HEK293 (cell line): ENCODE measurements around the gene DNAJC27.

Source experiments
- AEBP2 ChIP-seq: fragments of 450-650 bp; formaldehyde crosslinking; IDR thresholded peaks from 2 replicates; pipeline ENCODE4 v1.5.1; 2016; ENCODE audit warnings: missing biosample characterization, missing genetic modification characterization, borderline replicate concordance
- KLF1 ChIP-seq: fragments of 450-650 bp; formaldehyde crosslinking; IDR thresholded peaks from 2 replicates; pipeline ENCODE4 v1.5.1; 2016; ENCODE audit warnings: missing biosample characterization, missing genetic modification characterization
- KLF10 ChIP-seq: fragments of 450-650 bp; IDR thresholded peaks from 2 replicates; pipeline ENCODE4 v1.5.1; 2018; ENCODE audit warnings: missing biosample characterization, mild to moderate bottlenecking, missing genetic modification characterization
- MEIS1 ChIP-seq: sonication (generic); formaldehyde crosslinking; IDR thresholded peaks from 2 replicates; pipeline ENCODE4 v1.8.1; 2022; ENCODE audit warnings: missing genetic modification reagents, mild to moderate bottlenecking, borderline replicate concordance
- REPIN1 ChIP-seq: fragments of 450-650 bp; formaldehyde crosslinking; IDR thresholded peaks from 2 replicates; pipeline ENCODE4 v1.5.1; 2017; ENCODE audit warnings: missing biosample characterization, missing genetic modification characterization, low read depth
- REST ChIP-seq: fragments of 450-650 bp; formaldehyde crosslinking; IDR thresholded peaks from 2 replicates; pipeline ENCODE4 v1.5.1; 2016; ENCODE audit warnings: missing biosample characterization, missing genetic modification characterization
- SP3 ChIP-seq: fragments of 450-650 bp; formaldehyde crosslinking; IDR thresholded peaks from 2 replicates; pipeline ENCODE4 v1.5.1; 2016; ENCODE audit warnings: missing biosample characterization, missing genetic modification characterization
- SP7 ChIP-seq: fragments of 450-650 bp; formaldehyde crosslinking; IDR thresholded peaks from 2 replicates; pipeline ENCODE4 v1.5.1; 2016; ENCODE audit warnings: missing biosample characterization, missing genetic modification characterization
- ZNF121 ChIP-seq: fragments of 450-650 bp; formaldehyde crosslinking; IDR thresholded peaks from 2 replicates; pipeline ENCODE4 v1.5.1; 2016; ENCODE audit warnings: missing biosample characterization, missing genetic modification characterization
- ZNF184 ChIP-seq: fragments of 450-650 bp; IDR thresholded peaks from 2 replicates; pipeline ENCODE4 v1.5.1; 2018; ENCODE audit warnings: missing biosample characterization, mild to moderate bottlenecking, missing genetic modification characterization
- ZNF23 ChIP-seq: fragments of 450-650 bp; formaldehyde crosslinking; IDR thresholded peaks from 2 replicates; pipeline ENCODE4 v1.5.1; 2016; ENCODE audit warnings: missing biosample characterization, missing genetic modification characterization, borderline replicate concordance
- ZNF366 ChIP-seq: fragments of 450-650 bp; formaldehyde crosslinking; conservative IDR thresholded peaks from 2 replicates; pipeline ENCODE4 v1.5.1; 2016; ENCODE audit warnings: missing biosample characterization, missing genetic modification characterization
- ZNF510 ChIP-seq: fragments of 450-650 bp; formaldehyde crosslinking; IDR thresholded peaks from 2 replicates; pipeline ENCODE4 v1.5.1; 2018; ENCODE audit warnings: mild to moderate bottlenecking, missing genetic modification characterization, missing biosample characterization; ENCODE audit not compliant: insufficient replicate concordance
- ZNF529 ChIP-seq: fragments of 450-650 bp; formaldehyde crosslinking; IDR thresholded peaks from 2 replicates; pipeline ENCODE4 v1.5.1; 2017; ENCODE audit warnings: missing genetic modification characterization, missing biosample characterization; ENCODE audit not compliant: insufficient replicate concordance
- ZNF571 ChIP-seq: fragments of 450-650 bp; formaldehyde crosslinking; IDR thresholded peaks from 2 replicates; pipeline ENCODE4 v1.5.0; 2017; ENCODE audit warnings: missing biosample characterization, missing genetic modification characterization
- ZNF645 ChIP-seq: fragments of 450-650 bp; formaldehyde crosslinking; IDR thresholded peaks from 2 replicates; pipeline ENCODE4; 2016; ENCODE audit warnings: missing biosample characterization, missing genetic modification characterization
- ZNF830 ChIP-seq: fragments of 450-650 bp; IDR thresholded peaks from 2 replicates; pipeline ENCODE4 v1.5.0; 2018; ENCODE audit warnings: missing biosample characterization, missing genetic modification characterization, low read depth, mild to moderate bottlenecking, moderate library complexity
- ZSCAN18 ChIP-seq: fragments of 450-650 bp; formaldehyde crosslinking; IDR thresholded peaks from 2 replicates; pipeline ENCODE4 v1.5.1; 2016; ENCODE audit warnings: missing biosample characterization, missing genetic modification characterization
- TF ChIP-seq, protein P1 (sequence below): fragments of 450-650 bp; formaldehyde crosslinking; IDR thresholded peaks from 2 replicates; pipeline ENCODE4 v1.5.1; 2017; ENCODE audit warnings: missing biosample characterization, missing genetic modification characterization
- TF ChIP-seq, protein P2 (sequence below): fragments of 450-650 bp; formaldehyde crosslinking; IDR thresholded peaks from 2 replicates; pipeline ENCODE4 v1.5.1; 2016; ENCODE audit warnings: missing biosample characterization, missing genetic modification characterization
- TF ChIP-seq, protein P3 (sequence below): fragments of 450-650 bp; formaldehyde crosslinking; IDR thresholded peaks from 2 replicates; pipeline ENCODE4 v1.5.1; 2016; ENCODE audit warnings: missing biosample characterization, missing genetic modification characterization
- TF ChIP-seq, protein P4 (sequence below): fragments of 450-650 bp; formaldehyde crosslinking; IDR thresholded peaks from 2 replicates; pipeline ENCODE4 v1.5.1; 2016; ENCODE audit warnings: missing biosample characterization, missing genetic modification characterization
- TF ChIP-seq, protein P5 (sequence below): fragments of 450-650 bp; formaldehyde crosslinking; IDR thresholded peaks from 2 replicates; pipeline ENCODE4 v1.5.1; 2017; ENCODE audit warnings: missing biosample characterization, missing genetic modification characterization

DNAJC27 gene

DNA sequence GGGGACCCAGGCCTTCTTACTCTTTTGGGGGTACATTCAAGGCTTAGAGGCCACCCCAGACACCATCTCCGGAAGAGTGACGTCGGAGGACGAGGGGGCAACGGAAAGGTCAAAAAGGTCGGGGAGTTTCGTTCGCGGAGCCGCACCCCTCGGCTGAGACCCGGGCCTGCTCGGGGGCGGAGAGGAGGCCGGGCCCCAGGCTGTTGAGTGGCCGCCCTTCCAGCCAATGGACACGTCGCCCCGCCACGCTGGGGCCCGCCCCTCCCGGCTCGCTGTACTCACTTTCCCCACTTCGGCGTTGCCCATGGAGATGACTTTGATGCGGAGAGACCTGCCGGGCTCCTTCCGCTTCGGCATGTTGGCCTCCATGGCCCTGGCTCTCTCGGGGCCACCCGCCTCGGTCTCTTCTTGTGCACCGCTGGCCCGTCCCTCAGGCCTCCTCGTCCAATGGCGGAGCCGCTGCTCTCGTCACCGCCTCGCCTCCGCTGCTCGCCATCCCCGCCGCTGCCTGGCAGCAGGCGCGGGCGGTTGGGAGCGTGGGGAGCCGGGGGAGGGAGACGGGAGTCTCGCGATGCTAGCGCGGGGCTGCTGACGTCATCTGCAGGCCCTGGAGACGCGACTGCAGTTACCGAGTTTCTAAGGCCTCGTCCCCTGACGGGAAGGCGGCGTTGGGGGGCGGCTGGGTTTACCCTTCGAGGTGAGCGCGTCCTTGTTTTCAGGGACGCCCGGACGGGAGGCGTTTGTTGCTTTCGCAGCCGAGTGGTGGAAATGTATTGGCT, at the start of gene DNAJC27 (continued):
- TF ChIP-seq AEBP2 (tag by site-specific recombination) (no peak), ZNF571 (tag by site-specific recombination) (no peak), ZNF121 (no peak), SP7 (tag by site-specific recombination) (peak; percentile 53; the same call in 1 of the 2 replicates), ZNF366 (tag by site-specific recombination) (no peak; the same call in 1 of the 2 replicates), ZNF529 (tag by site-specific recombination) (no peak), ZNF23 (tag by site-specific recombination) (no peak), ZNF510 (tag by site-specific recombination) (no peak), MEIS1 (CRISPR knock-in tag) (no peak), ZSCAN18 (tag by site-specific recombination) (no peak), ZNF184 (no peak), KLF1 (tag by site-specific recombination) (peak; percentile 11; the same call in 1 of the 2 replicates), ZNF830 (no peak), SP3 (peak; percentile 84), KLF10 (tag by site-specific recombination) (peak; percentile 95), REPIN1 (tag by site-specific recombination) (no peak), ZNF645 (tag by site-specific recombination) (no peak), REST (tag by site-specific recombination) (peak; percentile 17; the same call in 1 of the 2 replicates)
- TF ChIP-seq, protein P1, sequence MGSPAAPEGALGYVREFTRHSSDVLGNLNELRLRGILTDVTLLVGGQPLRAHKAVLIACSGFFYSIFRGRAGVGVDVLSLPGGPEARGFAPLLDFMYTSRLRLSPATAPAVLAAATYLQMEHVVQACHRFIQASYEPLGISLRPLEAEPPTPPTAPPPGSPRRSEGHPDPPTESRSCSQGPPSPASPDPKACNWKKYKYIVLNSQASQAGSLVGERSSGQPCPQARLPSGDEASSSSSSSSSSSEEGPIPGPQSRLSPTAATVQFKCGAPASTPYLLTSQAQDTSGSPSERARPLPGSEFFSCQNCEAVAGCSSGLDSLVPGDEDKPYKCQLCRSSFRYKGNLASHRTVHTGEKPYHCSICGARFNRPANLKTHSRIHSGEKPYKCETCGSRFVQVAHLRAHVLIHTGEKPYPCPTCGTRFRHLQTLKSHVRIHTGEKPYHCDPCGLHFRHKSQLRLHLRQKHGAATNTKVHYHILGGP (tag by site-specific recombination) = no peak
- TF ChIP-seq, protein P2, sequence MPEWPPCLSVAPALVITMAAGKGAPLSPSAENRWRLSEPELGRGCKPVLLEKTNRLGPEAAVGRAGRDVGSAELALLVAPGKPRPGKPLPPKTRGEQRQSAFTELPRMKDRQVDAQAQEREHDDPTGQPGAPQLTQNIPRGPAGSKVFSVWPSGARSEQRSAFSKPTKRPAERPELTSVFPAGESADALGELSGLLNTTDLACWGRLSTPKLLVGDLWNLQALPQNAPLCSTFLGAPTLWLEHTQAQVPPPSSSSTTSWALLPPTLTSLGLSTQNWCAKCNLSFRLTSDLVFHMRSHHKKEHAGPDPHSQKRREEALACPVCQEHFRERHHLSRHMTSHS = no peak
- TF ChIP-seq, protein P3, sequence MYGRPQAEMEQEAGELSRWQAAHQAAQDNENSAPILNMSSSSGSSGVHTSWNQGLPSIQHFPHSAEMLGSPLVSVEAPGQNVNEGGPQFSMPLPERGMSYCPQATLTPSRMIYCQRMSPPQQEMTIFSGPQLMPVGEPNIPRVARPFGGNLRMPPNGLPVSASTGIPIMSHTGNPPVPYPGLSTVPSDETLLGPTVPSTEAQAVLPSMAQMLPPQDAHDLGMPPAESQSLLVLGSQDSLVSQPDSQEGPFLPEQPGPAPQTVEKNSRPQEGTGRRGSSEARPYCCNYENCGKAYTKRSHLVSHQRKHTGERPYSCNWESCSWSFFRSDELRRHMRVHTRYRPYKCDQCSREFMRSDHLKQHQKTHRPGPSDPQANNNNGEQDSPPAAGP = peak; percentile 53; the same call in 1 of the 2 replicates
- TF ChIP-seq, protein P4, sequence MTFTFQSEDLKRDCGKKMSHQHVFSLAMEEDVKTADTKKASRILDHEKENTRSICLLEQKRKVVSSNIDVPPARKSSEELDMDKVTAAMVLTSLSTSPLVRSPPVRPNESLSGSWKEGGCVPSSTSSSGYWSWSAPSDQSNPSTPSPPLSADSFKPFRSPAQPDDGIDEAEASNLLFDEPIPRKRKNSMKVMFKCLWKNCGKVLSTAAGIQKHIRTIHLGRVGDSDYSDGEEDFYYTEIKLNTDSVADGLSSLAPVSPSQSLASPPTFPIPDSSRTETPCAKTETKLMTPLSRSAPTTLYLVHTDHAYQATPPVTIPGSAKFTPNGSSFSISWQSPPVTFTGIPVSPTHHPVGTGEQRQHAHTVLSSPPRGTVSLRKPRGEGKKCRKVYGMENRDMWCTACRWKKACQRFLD (tag by site-specific recombination) = no peak
- TF ChIP-seq, protein P5, sequence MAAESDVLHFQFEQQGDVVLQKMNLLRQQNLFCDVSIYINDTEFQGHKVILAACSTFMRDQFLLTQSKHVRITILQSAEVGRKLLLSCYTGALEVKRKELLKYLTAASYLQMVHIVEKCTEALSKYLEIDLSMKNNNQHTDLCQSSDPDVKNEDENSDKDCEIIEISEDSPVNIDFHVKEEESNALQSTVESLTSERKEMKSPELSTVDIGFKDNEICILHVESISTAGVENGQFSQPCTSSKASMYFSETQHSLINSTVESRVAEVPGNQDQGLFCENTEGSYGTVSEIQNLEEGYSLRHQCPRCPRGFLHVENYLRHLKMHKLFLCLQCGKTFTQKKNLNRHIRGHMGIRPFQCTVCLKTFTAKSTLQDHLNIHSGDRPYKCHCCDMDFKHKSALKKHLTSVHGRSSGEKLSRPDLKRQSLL (tag by site-specific recombination) = no peak
